ENCODE results near the gene SPAG6.
A peak's percentile ranks its signal among the peaks of the same experiment; 100 is the strongest.

SPAG6 gene

GRCh38 chr10:22325272-22326144 lies 19.8 kb upstream of the SPAG6 start (continued):
- TF ChIP-seq ZBTB44 (tag by site-specific recombination; IDR thresholded peaks at IDR 0.05) (peak; percentile 52), ZNF629 (tag by site-specific recombination; IDR thresholded peaks at IDR 0.05) (no peak), ZBTB8A (tag by site-specific recombination; IDR thresholded peaks at IDR 0.05) (peak; percentile 93), FEZF1 (tag by site-specific recombination; IDR thresholded peaks at IDR 0.05) (no peak), ZNF10 (tag by site-specific recombination; IDR thresholded peaks at IDR 0.05) (0 out of 2 replicates have a peak, but pooled peaks have one; percentile 20), ZNF571 (tag by site-specific recombination; IDR thresholded peaks at IDR 0.05) (no peak), ZNF174 (tag by site-specific recombination; IDR thresholded peaks at IDR 0.05) (no peak), ZNF585B (tag by site-specific recombination; IDR thresholded peaks at IDR 0.05) (no peak), ZNF404 (tag by site-specific recombination; IDR thresholded peaks at IDR 0.05) (no peak), AEBP2 (tag by site-specific recombination; IDR thresholded peaks at IDR 0.05; ENCODE audit: borderline replicate concordance) (no peak), ZNF398 (tag by site-specific recombination; IDR thresholded peaks at IDR 0.05) (no peak), ZNF513 (tag by site-specific recombination; IDR thresholded peaks at IDR 0.05) (no peak), ZBTB11 (tag by site-specific recombination; conservative IDR thresholded peaks at IDR 0.05; ENCODE audit: low read depth) (peak; percentile 68), ZNF366 (tag by site-specific recombination; conservative IDR thresholded peaks at IDR 0.05) (no peak), SP7 (tag by site-specific recombination; IDR thresholded peaks at IDR 0.05) (no peak), ZNF112 (tag by site-specific recombination; IDR thresholded peaks at IDR 0.05) (no peak), ZNF433 (tag by site-specific recombination; IDR thresholded peaks at IDR 0.05; ENCODE audit: low read depth) (no peak), ZNF488 (tag by site-specific recombination; IDR thresholded peaks at IDR 0.05) (no peak), ZNF645 (tag by site-specific recombination; IDR thresholded peaks at IDR 0.05) (no peak), YY2 (tag by site-specific recombination; IDR thresholded peaks at IDR 0.05) (no peak), ZNF701 (tag by site-specific recombination; IDR thresholded peaks at IDR 0.05) (no peak)

Data from HEK293 (cell line).